BE2C (cell line): ENCODE results near the gene OTC.

ENCODE experiments used
- DNase-seq: peaks from one replicate; pipeline ENCODE4 v3.0.0-alpha.2; 2020
- H3K27me3 ChIP-seq: fragments of 250-450 bp; sonication (Bioruptor Pico); 2 replicates; pipeline ENCODE4 v1.5.1; 2020; ENCODE audit warnings: mild to moderate bottlenecking
- H3K36me3 ChIP-seq: fragments of 250-450 bp; sonication (Bioruptor Pico); 2 replicates; pipeline ENCODE4 v1.5.1; 2020; ENCODE audit warnings: mild to moderate bottlenecking
- H3K4me1 ChIP-seq: fragments of 250-450 bp; sonication (Bioruptor Pico); 2 replicates; pipeline ENCODE4 v1.5.1; 2020
- H3K4me3 ChIP-seq: 2 replicates; pipeline ENCODE4 v1.5.1; 2011; ENCODE audit warnings: low read depth, low read length
- H3K9me3 ChIP-seq: fragments of 250-450 bp; sonication (Bioruptor Pico); 2 replicates; pipeline ENCODE4 v1.5.1; 2020
- CTCF ChIP-seq: IDR thresholded peaks from 2 replicates; pipeline ENCODE4 v1.5.1; 2012; ENCODE audit warnings: mild to moderate bottlenecking, low read depth, low read length

The OTC gene

DNA sequence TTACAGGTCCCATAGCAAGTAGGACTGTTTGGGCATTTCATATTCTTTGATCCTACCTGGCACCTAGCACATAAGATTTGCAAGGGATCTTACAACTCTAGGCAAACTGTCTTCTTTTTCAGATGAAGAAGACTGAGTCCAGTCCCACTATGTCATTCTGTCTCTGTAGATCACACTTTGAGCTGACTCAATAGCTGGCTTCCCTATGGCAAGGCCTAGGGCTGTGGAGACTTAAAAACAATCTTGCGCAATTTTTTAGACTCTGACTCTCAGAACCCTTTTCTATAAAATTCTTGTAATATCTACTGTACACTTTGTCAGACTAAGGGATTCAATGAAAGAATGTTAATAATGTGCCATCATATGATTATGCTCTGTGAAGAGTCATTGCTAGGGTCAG lies 26.7 kb downstream of the OTC start:
- Histone ChIP-seq H3K4me3 (no peak overlapping the region), H3K36me3 (no peaks in the 10 kb centered on the region), H3K9me3 (no peaks in the 10 kb centered on the region), H3K27me3 (no peaks in the 10 kb centered on the region), H3K4me1 (no peaks in the 10 kb centered on the region)
- no peak for DNase-seq
- no peak for TF ChIP-seq CTCF

DNA sequence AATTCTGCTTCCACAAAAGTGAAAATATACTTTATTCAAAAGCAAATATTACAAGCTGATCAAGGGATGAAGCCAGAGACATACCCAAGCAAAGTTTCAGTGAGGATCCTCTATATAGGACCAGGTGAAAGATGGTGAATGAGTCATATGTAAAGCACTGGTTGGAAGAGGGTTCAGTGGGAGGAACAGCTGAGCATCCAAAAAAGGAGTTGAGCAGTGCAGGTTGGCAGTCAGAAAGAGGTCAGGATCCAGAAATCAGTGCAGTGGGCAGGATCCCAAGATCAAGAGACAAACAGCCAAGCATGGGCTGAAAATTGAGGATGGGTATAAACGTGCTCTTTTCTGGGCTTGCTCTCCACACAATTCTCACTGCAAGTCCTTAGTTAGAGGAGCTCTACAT lies 30.3 kb downstream of the OTC start:
- DNase-seq = no peak
- no peaks in the 10 kb centered on the region for H3K4me1 ChIP-seq
- TF ChIP-seq CTCF = no peak
- no peaks in the 10 kb centered on the region for H3K36me3 ChIP-seq
- H3K4me3 ChIP-seq = no peak overlapping the region
- H3K27me3 ChIP-seq = no peaks in the 10 kb centered on the region
- no peaks in the 10 kb centered on the region for H3K9me3 ChIP-seq

- DNase-seq = peak; percentile 14
- H3K9me3 ChIP-seq = no peaks in the 10 kb centered on the region
- TF ChIP-seq CTCF = no peak
- H3K27me3 ChIP-seq = no peaks in the 10 kb centered on the region
- H3K4me3 ChIP-seq = no peak overlapping the region
- no peaks in the 10 kb centered on the region for H3K36me3 ChIP-seq
- peaks cover 4% of the 10 kb centered on the region for H3K4me1 ChIP-seq
Observed at GRCh38 chrX:38400389-38400910, 48.0 kb downstream of the OTC start.

GRCh38 chrX:38402118-38402517 lies 49.7 kb downstream of the OTC start:
- no peak overlapping the region for H3K4me3 ChIP-seq
- H3K27me3 ChIP-seq = no peaks in the 10 kb centered on the region
- peak; percentile 37 for DNase-seq
- H3K4me1 ChIP-seq = peaks cover 4% of the 10 kb centered on the region
- H3K9me3 ChIP-seq = no peaks in the 10 kb centered on the region
- no peak for TF ChIP-seq CTCF
- H3K36me3 ChIP-seq = no peaks in the 10 kb centered on the region

- H3K4me1 ChIP-seq = peaks cover 4% of the 10 kb centered on the region
- no peaks in the 10 kb centered on the region for H3K9me3 ChIP-seq
- no peak overlapping the region for H3K4me3 ChIP-seq
- no peaks in the 10 kb centered on the region for H3K27me3 ChIP-seq
- no peaks in the 10 kb centered on the region for H3K36me3 ChIP-seq
- DNase-seq = no peak
- TF ChIP-seq CTCF = no peak
Observed at GRCh38 chrX:38403834-38404233, 51.4 kb downstream of the OTC start.

DNA sequence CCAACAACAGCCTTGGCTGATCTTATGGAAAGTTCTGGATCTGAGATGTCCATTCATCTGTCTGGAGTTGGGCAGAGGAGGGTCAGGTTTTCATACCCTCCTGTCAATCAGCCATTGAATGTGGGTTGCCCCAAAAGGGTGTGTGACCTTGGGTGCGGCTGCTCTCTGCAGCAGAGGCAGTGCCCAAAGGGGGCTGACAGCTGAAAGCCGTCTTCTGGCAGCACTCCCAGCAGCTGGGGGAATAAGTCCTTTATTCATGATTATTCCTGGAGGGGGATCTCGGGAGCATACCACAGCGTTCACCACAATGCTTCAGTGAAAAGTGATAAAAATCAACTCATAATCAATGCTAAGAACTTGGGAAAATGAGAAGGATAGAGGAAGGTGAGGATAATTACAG lies 54.7 kb downstream of the OTC start:
- DNase-seq = no peak
- no peak for TF ChIP-seq CTCF
- no peaks in the 10 kb centered on the region for H3K9me3 ChIP-seq
- no peak overlapping the region for H3K4me3 ChIP-seq
- no peaks in the 10 kb centered on the region for H3K27me3 ChIP-seq
- no peaks in the 10 kb centered on the region for H3K36me3 ChIP-seq
- no peaks in the 10 kb centered on the region; the same call in 1 of the 2 replicates for H3K4me1 ChIP-seq
